Activated CD4-positive, alpha-beta T cell treated with anti-CD3 and anti-CD28 coated beads for 36 hours (primary cell): ENCODE results near the gene PRR23C. TPM values are rescaled to one million over a fixed set of nuclear protein-coding genes. Genes with fewer than 3 reads are reported as not detected.
"Not testable (repeated sequence)": the region's sequence is repeated elsewhere in the genome, so short reads cannot be mapped to it uniquely, and the experiment has no call there.

ENCODE experiments used
- ATAC-seq: fragments of 200-7000 bp; cut with Tn5 transposase; one replicate; pipeline ENCODE4 v1.10.0; 2021; ENCODE audit warnings: mild to moderate bottlenecking, moderate library complexity
- CTCF ChIA-PET: fragments of 350-600 bp; sonication (Branson Sonifier 250); formaldehyde crosslinking; loops from one replicate; lab custom pipeline; 2021; ENCODE audit warnings: antibody characterized with exemption; lab: Charles Lee
- POLR2A ChIA-PET: fragments of 350-600 bp; sonication (Branson Sonifier 250); formaldehyde crosslinking; loops from one replicate; lab custom pipeline; 2021; ENCODE audit warnings: antibody characterized with exemption, inconsistent platforms; lab: Charles Lee
- DNase-seq: peaks from one replicate; pipeline ENCODE4 v3.0.0-alpha.2; 2020
- H3K27ac Mint-ChIP-seq: one replicate; pipeline ENCODE4 v1.8.0; 2021; ENCODE audit warnings: mixed read lengths
- H3K27me3 Mint-ChIP-seq: one replicate; pipeline ENCODE4 v1.8.0; 2021; ENCODE audit warnings: mixed read lengths
- H3K36me3 Mint-ChIP-seq: one replicate; pipeline ENCODE4 v1.8.0; 2021; ENCODE audit warnings: low read depth, mixed read lengths
- H3K4me1 Mint-ChIP-seq: one replicate; pipeline ENCODE4 v1.8.0; 2021; ENCODE audit warnings: mixed read lengths
- H3K4me3 Mint-ChIP-seq: one replicate; pipeline ENCODE4 v1.8.0; 2021; ENCODE audit warnings: mild to moderate bottlenecking, moderate library complexity, mixed read lengths
- H3K9me3 Mint-ChIP-seq: one replicate; pipeline ENCODE4 v1.8.0; 2021; ENCODE audit warnings: low read depth, mixed read lengths
- intact Hi-C, 2 experiments: fragments of 100-400 bp; cut with DNase I in 1 of 2; cut with micrococcal nuclease in 1 of 2; formaldehyde crosslinking; loops; one replicate each; pipeline versions ENCODE4 v1.14.2 to v1.15.1; 2022 to 2024; cut with DNase I, micrococcal nuclease
- total RNA-seq, 2 experiments: library from RNA; stranded (reverse); gene quantifications; one replicate each; pipeline ENCODE4 v1.2.3, GENCODE V29; 2021

PRR23C gene
- total RNA-seq, 2 experiments from 2014 or later = not detected

DNA sequence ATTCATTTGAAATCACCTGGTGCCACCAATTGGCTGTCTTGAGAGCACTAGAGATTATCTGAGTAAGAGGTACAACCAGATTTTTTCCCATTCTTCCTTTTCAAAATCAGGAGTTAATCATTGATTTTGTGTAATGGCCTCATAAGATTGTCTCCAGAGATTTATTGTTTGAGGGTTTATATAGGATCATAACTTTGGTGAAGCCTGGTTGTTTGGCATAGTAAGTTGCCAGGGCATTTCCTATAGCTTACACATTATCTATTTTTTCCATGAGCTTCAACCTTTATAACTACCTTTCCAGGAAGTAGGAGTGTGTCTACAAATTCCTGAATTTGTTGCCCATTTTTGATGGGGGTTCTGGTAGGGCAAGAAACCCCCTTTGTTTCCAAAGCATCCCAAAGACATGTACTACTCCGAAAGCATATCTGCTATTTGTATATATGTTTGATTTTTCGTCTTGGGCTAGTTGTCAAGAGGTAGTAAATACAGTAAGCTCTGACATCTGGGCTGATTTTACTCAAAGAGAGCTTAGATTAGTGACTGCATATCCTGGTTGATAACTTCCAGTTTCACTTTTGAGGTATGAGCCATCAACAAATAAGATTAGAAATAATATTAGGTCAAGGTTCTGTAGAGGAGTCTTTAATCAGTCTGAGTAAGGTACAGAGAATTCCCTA, 12.2 kb downstream of the PRR23C start:
- ChIA-PET CTCF (interaction anchor here (0.6 to 1.4 kb wide), 3 partner anchors 13 to 169 kb away, joined by 3 to 5 read pairs (median 3); no protein-coding TSS in a partner anchor), POLR2A (no interaction called here)
- no peaks in the 10 kb centered on the region for H3K4me1 Mint-ChIP-seq
- H3K4me3 Mint-ChIP-seq = no peak overlapping the region
- DNase-seq = no peak
- intact Hi-C loops = no loop called here
- H3K9me3 Mint-ChIP-seq = peaks cover 7% of the 10 kb centered on the region
- H3K27me3 Mint-ChIP-seq = peaks cover 3% of the 10 kb centered on the region
- no peak for ATAC-seq
- H3K36me3 Mint-ChIP-seq = no peaks in the 10 kb centered on the region
- no peak overlapping the region for H3K27ac Mint-ChIP-seq

DNA sequence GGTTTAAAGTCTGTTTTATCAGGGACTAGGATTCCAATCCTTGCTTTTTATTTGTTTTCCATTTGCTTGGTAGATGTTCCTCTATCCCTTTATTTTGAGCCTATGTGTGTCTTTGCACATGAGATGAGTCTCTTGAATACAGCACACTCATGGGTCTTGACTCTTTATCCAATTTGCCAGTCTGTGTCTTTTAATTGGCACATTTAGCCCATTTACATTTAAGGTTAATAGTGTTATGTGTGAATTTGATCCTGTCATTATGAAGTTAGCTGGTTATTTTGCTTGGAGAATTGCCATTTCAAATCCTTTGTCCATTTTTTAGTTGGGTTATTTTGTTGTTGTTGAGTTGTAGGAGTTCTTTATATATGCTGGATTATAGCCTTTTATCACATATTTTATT, 14.1 kb downstream of the PRR23C start:
- H3K4me1 Mint-ChIP-seq, H3K27ac Mint-ChIP-seq, H3K27me3 Mint-ChIP-seq, intact Hi-C loops, H3K9me3 Mint-ChIP-seq, ATAC-seq, CTCF ChIA-PET, H3K36me3 Mint-ChIP-seq, H3K4me3 Mint-ChIP-seq, POLR2A ChIA-PET, DNase-seq: not testable (repeated sequence)

DNA sequence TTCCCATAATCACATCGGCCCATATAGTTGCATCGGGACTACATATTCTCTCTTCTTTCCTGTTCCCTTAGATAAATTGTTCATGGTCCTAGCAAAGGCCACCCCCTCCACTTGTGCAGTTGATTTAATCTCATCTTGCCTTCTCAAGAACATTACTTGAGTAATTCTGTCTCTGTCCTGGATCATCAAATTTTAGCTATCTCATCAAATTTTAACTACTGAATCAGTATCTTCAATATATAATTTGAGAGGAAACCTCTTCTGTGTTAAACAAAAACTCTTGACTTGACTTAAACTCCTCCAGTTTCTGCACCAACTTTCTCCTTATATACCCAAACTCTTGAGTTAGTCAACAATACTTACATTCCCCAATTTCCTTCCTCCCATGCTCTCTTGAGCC, 19.7 kb downstream of the PRR23C start:
- Mint-ChIP-seq H3K27ac (no peak overlapping the region), H3K9me3 (peaks cover 2% of the 10 kb centered on the region), H3K27me3 (no peaks in the 10 kb centered on the region), H3K4me1 (no peaks in the 10 kb centered on the region), H3K4me3 (no peak overlapping the region), H3K36me3 (no peaks in the 10 kb centered on the region)
- CTCF ChIA-PET = no interaction called here
- ATAC-seq (no peak), DNase-seq (no peak)
- POLR2A ChIA-PET = no interaction called here
- intact Hi-C loops = no loop called here

DNA sequence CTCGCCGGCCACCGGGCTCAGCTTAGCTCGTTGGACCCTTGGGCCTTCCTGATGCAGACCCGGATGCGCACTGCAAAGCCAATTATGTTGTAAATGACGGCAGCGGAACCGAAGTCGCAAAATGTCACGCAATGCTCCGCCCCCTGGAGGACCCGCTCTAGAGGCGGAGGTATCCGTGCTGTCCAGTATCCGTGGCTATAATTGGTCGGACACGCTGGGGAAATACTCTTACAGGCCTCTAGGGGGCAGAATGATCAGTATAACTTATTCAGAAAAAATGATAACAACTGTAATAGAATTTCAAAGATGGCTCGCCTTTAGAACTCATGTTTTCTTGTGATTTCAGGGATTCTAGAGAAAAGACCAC, 23.8 kb downstream of the PRR23C start, which contains the start of gene PRR23B:
TSS of gene PRR23B (minus strand) at position 59 of the 367 bp plus-strand sequence. CDS start 265 bp downstream, outside the sequence.
- Mint-ChIP-seq H3K36me3 (no peaks in the 10 kb centered on the region), H3K4me1 (no peaks in the 10 kb centered on the region), H3K27ac (no peak within 1 kb of the TSS), H3K27me3 (peaks cover 11% of the 10 kb centered on the region), H3K4me3 (no peak within 1 kb of the TSS), H3K9me3 (peaks cover 2% of the 10 kb centered on the region)
- intact Hi-C loops = no loop called here
- CTCF ChIA-PET = no interaction called here
- POLR2A ChIA-PET = no interaction called here
- peak; percentile 4 for DNase-seq
- no peak for ATAC-seq

DNA sequence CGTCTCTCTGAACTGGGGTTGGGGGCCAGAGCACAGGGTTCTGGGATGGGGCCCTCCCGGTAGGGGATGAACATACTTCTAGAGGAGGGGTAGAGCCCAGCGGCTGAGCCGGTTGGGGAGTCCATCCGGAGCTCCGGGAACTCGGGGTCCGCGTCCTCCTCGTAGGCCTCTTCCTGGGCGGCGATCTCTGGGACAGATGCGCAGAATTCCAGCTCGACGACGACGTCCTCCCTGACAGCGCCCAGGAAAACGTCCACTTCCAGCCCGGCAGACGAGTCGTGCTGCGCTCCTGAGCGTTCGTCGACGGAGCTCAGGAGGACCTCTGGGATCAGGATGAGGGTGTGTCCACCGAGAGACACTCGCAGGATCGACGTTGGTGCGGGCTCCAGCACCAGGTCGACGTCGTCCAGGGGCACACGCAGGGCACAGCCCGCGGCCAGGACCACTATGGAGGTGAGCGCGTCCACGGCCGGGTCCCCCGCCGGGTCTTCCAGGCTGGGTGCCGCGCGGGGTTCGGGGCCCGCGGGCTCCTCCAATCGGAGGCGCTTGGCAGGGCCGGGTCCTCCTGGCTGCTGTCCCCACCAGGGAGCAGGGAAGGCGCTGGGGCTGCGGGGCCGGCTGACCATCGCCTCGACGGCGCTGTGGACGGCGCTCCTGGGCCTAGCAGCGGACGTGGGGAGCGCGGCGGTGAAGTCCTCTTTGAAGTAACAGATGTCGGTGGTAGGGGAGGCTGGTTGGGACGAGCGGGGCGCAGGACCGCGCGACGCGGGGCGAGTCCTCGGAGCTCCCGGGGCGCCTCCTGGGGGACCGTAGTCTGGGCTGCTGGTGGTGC, 24.4 kb downstream of the PRR23C start:
- CTCF ChIA-PET = no interaction called here
- DNase-seq = no peak
- H3K9me3 Mint-ChIP-seq = peaks cover 2% of the 10 kb centered on the region
- no peaks in the 10 kb centered on the region for H3K4me1 Mint-ChIP-seq
- H3K4me3 Mint-ChIP-seq = no peak overlapping the region
- peaks cover 12% of the 10 kb centered on the region for H3K27me3 Mint-ChIP-seq
- no peak for ATAC-seq
- no peak overlapping the region for H3K27ac Mint-ChIP-seq
- no peaks in the 10 kb centered on the region for H3K36me3 Mint-ChIP-seq
- POLR2A ChIA-PET = no interaction called here
- intact Hi-C loops = no loop called here

DNA sequence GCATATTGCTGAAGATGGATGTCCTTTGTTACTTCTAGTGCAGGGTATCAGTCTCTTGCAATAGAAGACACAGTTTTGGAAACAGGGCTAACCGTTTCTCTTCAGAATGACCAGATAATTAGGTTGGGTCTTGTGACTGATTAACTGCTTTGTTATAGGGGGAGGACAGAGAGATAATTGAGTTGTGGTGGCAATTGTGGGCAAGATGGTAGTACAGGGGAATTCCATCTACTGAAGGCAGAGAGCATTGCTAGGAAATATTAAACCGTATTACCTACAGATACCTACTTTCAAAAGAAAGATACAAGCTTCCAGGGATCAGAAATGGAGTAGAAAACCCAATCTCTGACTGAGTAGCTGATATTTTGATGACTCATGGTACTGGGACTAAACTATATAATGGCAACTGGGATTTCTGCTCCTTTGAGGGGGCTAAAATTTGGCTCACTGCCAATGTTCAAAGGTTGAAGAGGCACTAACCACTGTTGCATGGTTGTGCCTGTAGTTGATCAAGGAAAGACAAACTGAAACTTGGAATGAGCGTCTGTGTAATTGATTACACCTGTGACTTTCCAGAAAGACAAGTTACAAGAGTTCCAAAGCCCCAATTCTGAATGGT, 28.2 kb downstream of the PRR23C start:
- ChIA-PET POLR2A (no interaction called here), CTCF (interaction anchor here (1.0 kb wide), 1 partner anchor 80 kb away, joined by 3 read pairs; no protein-coding TSS in a partner anchor)
- intact Hi-C loops = no loop called here
- H3K36me3 Mint-ChIP-seq = no peaks in the 10 kb centered on the region
- H3K4me1 Mint-ChIP-seq = no peaks in the 10 kb centered on the region
- no peak overlapping the region for H3K27ac Mint-ChIP-seq
- DNase-seq (no peak), ATAC-seq (no peak)
- no peak overlapping the region for H3K4me3 Mint-ChIP-seq
- H3K9me3 Mint-ChIP-seq = peaks cover 8% of the 10 kb centered on the region
- peaks cover 15% of the 10 kb centered on the region for H3K27me3 Mint-ChIP-seq

DNA sequence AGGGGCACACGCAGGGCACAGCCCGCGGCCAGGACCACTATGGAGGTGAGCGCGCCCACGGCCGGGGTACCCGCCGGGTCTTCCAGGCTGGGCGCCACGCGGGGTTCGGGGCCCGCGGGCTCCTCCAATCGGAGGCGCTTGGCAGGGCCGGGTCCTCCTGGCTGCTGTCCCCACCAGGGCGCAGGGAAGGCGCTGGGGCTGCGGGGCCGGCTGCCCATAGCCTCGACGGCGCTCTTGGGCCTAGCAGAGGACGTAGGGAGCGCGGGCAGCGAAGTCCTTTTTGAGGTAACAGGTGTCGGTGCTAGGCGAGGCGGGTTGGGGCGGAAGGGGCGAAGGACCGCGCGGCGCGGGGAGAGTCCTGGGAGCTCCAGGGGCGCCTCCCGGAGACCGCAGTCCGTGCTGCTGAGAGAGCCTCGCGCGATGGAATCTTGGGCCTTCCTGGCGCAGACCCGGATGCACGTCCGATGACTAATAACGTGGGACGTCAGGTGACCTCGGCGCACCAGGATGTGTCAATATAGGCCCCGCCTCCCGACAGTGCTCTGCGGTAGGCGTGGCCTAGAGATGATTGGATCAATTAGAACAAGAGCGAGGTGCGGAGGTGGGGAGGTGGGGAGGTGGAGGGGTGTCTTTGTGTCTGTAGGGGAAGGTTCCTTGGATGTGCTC, 38.5 kb downstream of the PRR23C start, which contains the start of gene PRR23A:
TSS of gene PRR23A (minus strand) at position 218 of the 666 bp plus-strand sequence. CDS start at position 218, 0 bp downstream.
- H3K36me3 Mint-ChIP-seq = no peaks in the 10 kb centered on the region
- no peaks in the 10 kb centered on the region for H3K4me1 Mint-ChIP-seq
- DNase-seq (no peak), ATAC-seq (no peak)
- intact Hi-C loops = no loop called here
- H3K27ac Mint-ChIP-seq = no peak within 1 kb of the TSS
- ChIA-PET CTCF (interaction anchor here (0.6 kb wide), 1 partner anchor 225 kb away, joined by 3 read pairs; no protein-coding TSS in a partner anchor), POLR2A (no interaction called here)
- H3K4me3 Mint-ChIP-seq = no peak within 1 kb of the TSS
- peaks cover 9% of the 10 kb centered on the region for H3K9me3 Mint-ChIP-seq
- peaks cover 11% of the 10 kb centered on the region for H3K27me3 Mint-ChIP-seq

DNA sequence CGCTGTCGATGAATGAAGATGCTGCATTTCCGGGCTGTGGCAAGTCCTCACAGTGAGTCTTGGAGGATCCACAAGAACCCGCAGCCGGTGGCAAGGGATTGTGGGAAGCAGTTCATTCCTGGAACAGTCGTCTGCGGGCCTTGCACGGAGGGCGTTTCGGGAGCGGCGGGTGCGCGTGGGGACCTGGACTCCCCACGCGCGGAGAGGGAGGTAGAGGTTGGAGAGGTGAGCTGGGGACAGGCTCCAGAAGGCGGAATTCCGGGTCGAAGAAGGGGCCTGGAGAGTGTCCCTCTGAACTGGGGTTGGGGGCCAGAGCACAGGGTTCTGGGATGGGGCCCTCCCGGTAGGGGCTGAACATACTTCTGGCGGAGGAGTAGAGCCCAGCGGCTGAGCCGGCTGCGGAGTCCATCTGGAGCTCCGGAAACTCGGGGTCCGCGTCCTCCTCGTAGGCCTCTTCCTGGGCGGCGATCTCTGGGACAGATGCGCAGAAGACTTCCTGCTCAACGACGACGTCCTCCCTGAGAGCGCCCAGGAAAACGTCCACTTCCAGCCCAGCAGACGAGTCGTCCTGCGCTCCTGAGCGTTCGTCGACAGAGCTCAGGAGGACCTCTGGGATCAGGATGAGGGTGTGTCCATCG, 39.2 kb downstream of the PRR23C start:
- ChIA-PET CTCF (no interaction called here), POLR2A (no interaction called here)
- intact Hi-C loops = no loop called here

DNA sequence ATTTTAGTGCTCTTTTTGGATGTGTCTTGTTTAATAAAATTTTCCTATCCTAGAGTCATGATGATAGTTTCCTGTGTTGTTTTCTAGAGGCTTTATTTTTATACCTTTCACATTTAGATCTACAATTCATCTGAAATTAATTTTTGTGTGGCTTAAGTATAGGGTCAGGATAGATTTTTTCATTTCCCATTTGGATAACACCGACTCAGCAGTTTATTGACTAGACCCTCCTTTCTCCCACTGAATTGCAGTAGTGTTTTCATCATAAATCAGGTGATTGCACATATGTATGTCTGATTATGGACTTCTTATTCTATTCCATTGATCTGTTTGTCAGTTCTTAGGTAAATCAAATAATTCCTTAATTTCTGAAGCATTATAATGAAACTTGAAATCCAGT, 49.0 kb downstream of the PRR23C start:
- CTCF ChIA-PET = no interaction called here
- Mint-ChIP-seq H3K36me3 (no peaks in the 10 kb centered on the region), H3K27me3 (peaks cover 16% of the 10 kb centered on the region), H3K9me3 (peaks cover 2% of the 10 kb centered on the region), H3K4me1 (no peaks in the 10 kb centered on the region), H3K27ac (no peak overlapping the region), H3K4me3 (no peak overlapping the region)
- POLR2A ChIA-PET = no interaction called here
- intact Hi-C loops = no loop called here
- no peak for DNase-seq
- ATAC-seq = no peak

More for the DNA sequence above, 39.2 kb downstream of the PRR23C start:
- Mint-ChIP-seq H3K4me3 (no peak overlapping the region), H3K36me3 (no peaks in the 10 kb centered on the region), H3K9me3 (peaks cover 12% of the 10 kb centered on the region), H3K4me1 (no peaks in the 10 kb centered on the region), H3K27ac (no peak overlapping the region), H3K27me3 (peaks cover 15% of the 10 kb centered on the region)
- DNase-seq = no peak
- no peak for ATAC-seq
